Endothelial cell of umbilical vein (primary cell): ENCODE data around the gene ELMO1. TPM values are rescaled to one million over a fixed set of nuclear protein-coding genes. Genes with fewer than 3 reads are reported as not detected.

Source experiments
- BruUV-seq: library from RNA; stranded (reverse); fragments of 400-500 nt; replicated peaks from 2 replicates; lab custom pipeline; 2021; lab: Mats Ljungman, UMichigan
- CTCF ChIA-PET: fragments of 300-600, 350-600 bp; sonication (Branson Sonifier 250); formaldehyde crosslinking; loops from one replicate; lab custom pipeline; 2021; ENCODE audit warnings: antibody characterized with exemption, inconsistent platforms; lab: Charles Lee
- POLR2A ChIA-PET: fragments of 300-600, 350-600 bp; sonication (Branson Sonifier 250); formaldehyde crosslinking; loops from one replicate; lab custom pipeline; 2021; ENCODE audit warnings: antibody characterized with exemption, inconsistent platforms; lab: Charles Lee
- DNase-seq: peaks from one replicate; pipeline ENCODE4 v3.0.0-alpha.2; 2011; ENCODE audit warnings: low read depth, low spot score
- FAIRE-seq: peaks from 2 replicates; lab custom pipeline; 2011; peaks lifted over from hg19 to GRCh38; lab: Jason Lieb, UNC
- H2AFZ ChIP-seq: 2 replicates; pipeline ENCODE4 v1.6.0; 2012; ENCODE audit warnings: low read depth, low read length, control low read depth, inconsistent platforms
- H3K27ac ChIP-seq: 2 replicates; pipeline ENCODE4 v1.5.1; 2011; ENCODE audit warnings: low read depth, mild to moderate bottlenecking, control low read depth, low read length, moderate library complexity; ENCODE audit not compliant: insufficient read depth
- H3K27me3 ChIP-seq, 2 experiments: 2 replicates each; pipeline versions ENCODE4 v1.6.0 to v1.6.1; 2011; ENCODE audit warnings: low read length in 2 of 2, mixed read lengths in 1 of 2; ENCODE audit not compliant: control insufficient read depth in 2 of 2, insufficient read depth in 2 of 2
- H3K36me3 ChIP-seq, 2 experiments: 2 replicates in 1 of 2; 3 replicates in 1 of 2; pipeline ENCODE4 v1.5.1; 2011; ENCODE audit warnings: low read length in 2 of 2, mild to moderate bottlenecking in 1 of 2, moderate library complexity in 1 of 2; ENCODE audit not compliant: control insufficient read depth in 2 of 2, insufficient read depth in 2 of 2; ENCODE audit errors: extremely low read depth in 1 of 2
- H3K4me1 ChIP-seq: 3 replicates; pipeline ENCODE4 v1.5.1; 2011; ENCODE audit warnings: mild to moderate bottlenecking, low read length; ENCODE audit not compliant: control insufficient read depth, insufficient read depth; ENCODE audit errors: extremely low read depth
- H3K4me2 ChIP-seq: 2 replicates; pipeline ENCODE4 v1.6.1; 2011; ENCODE audit warnings: low read length, control low read depth, mixed read lengths; ENCODE audit not compliant: insufficient read depth
- H3K4me3 ChIP-seq, 3 experiments: fragments of 200-600 bp in 1 of 3; sonication (generic), shearing (Covaris generic) in 1 of 3; replicated peaks in 1 of 3; 2 replicates each; pipeline ENCODE4 v1.5.1; 2011 to 2016; ENCODE audit warnings: control low read depth in 3 of 3, low read length in 3 of 3, mild to moderate bottlenecking in 2 of 3, inconsistent platforms in 1 of 3, low read depth in 1 of 3, moderate library complexity in 1 of 3; ENCODE audit not compliant: insufficient read depth in 1 of 3
- H3K79me2 ChIP-seq: 2 replicates; pipeline ENCODE4 v1.6.0; 2012; ENCODE audit warnings: low read length, inconsistent platforms; ENCODE audit not compliant: control insufficient read depth, insufficient read depth
- H3K9ac ChIP-seq: replicated peaks from 2 replicates; pipeline ENCODE3; 2011; ENCODE audit warnings: low read length, control low read depth; ENCODE audit not compliant: insufficient read depth; ENCODE audit errors: extremely low read depth
- H3K9me1 ChIP-seq: replicated peaks from 3 replicates; pipeline ENCODE4 v1.6.0; 2011; ENCODE audit warnings: mild to moderate bottlenecking, low read length; ENCODE audit not compliant: control insufficient read depth, insufficient read depth; ENCODE audit errors: extremely low read depth
- H3K9me3 ChIP-seq: replicated peaks from 2 replicates; pipeline ENCODE4 v1.5.1; 2012; ENCODE audit warnings: low read length, inconsistent platforms; ENCODE audit not compliant: control insufficient read depth, insufficient read depth
- H4K20me1 ChIP-seq: replicated peaks from 2 replicates; pipeline ENCODE3; 2011; ENCODE audit warnings: mild to moderate bottlenecking, low read length; ENCODE audit not compliant: control insufficient read depth, insufficient read depth; ENCODE audit errors: extremely low read depth
- EZH2 ChIP-seq: IDR thresholded peaks from 2 replicates; pipeline ENCODE4 v1.6.1; 2012; ENCODE audit warnings: borderline replicate concordance, low read depth, mild to moderate bottlenecking, moderate library complexity, low read length, inconsistent platforms; ENCODE audit not compliant: severe bottlenecking
- FOS ChIP-seq: IDR thresholded peaks from 2 replicates; pipeline ENCODE4 v1.6.1; 2011; ENCODE audit warnings: mild to moderate bottlenecking, low read length, moderate library complexity, borderline replicate concordance; ENCODE audit not compliant: insufficient read depth
- GATA2 ChIP-seq: IDR thresholded peaks from 2 replicates; pipeline ENCODE4 v1.7.0; 2011; ENCODE audit warnings: low read depth, mild to moderate bottlenecking, moderate library complexity, mixed read lengths, low read length; ENCODE audit not compliant: insufficient read length, insufficient read depth
- JUN ChIP-seq: IDR thresholded peaks from 2 replicates; pipeline ENCODE4 v1.6.1; 2011; ENCODE audit warnings: borderline replicate concordance, low read depth; ENCODE audit not compliant: insufficient read length, insufficient read depth
- MYC ChIP-seq: IDR thresholded peaks from one replicate; pipeline ENCODE4 v1.6.1; 2011; ENCODE audit warnings: mild to moderate bottlenecking, low read depth, low read length
- POLR2A ChIP-seq: IDR thresholded peaks from 2 replicates; pipeline ENCODE4 v1.6.1; 2012; ENCODE audit warnings: low read depth, mild to moderate bottlenecking, control low read depth, low read length
- POLR2AphosphoS5 ChIP-seq: IDR thresholded peaks from 2 replicates; pipeline ENCODE4 v1.6.1; 2012; ENCODE audit warnings: low read depth, mild to moderate bottlenecking, control low read depth, low read length, moderate library complexity; ENCODE audit not compliant: insufficient read depth
- dilution Hi-C: fragments of 300-500 bp; cut with MboI; formaldehyde crosslinking; loops from one replicate; pipeline ENCODE4 v1.15.0; 2019; ENCODE audit warnings: low sequenced_read_pairs; ENCODE audit not compliant: extremely low pct_ligation_motif_present
- intact Hi-C: fragments of 100-400 bp; cut with micrococcal nuclease; formaldehyde crosslinking; loops from one replicate; pipeline ENCODE4 v1.10.0; 2022
- polyA plus RNA-seq, 4 experiments: library from polyadenylated mRNA; depleted of rRNA in 3 of 4; stranded (reverse) in 3 of 4; unstranded in 1 of 4; fragments of >200 nt; gene quantifications; 2 replicates each; pipeline versions ENCODE4 v1.2.1 to v1.2.3, GENCODE V29; 2011 to 2012; ENCODE audit warnings: missing spikeins in 1 of 4
- total RNA-seq: library from RNA; stranded (reverse); gene quantifications from 2 replicates; pipeline ENCODE4 v1.2.3, GENCODE V29; 2021
- TF ChIP-seq, protein P1 (sequence below): IDR thresholded peaks from 2 replicates; pipeline ENCODE4 v1.6.1; 2011; ENCODE audit not compliant: insufficient read depth, insufficient read length
- TF ChIP-seq, protein P2 (sequence below), 2 donors: IDR thresholded peaks; 1 replicate in 1 of 2; 2 replicates in 1 of 2; pipeline ENCODE4 v1.5.1; 2011; ENCODE audit warnings: low read length in 2 of 2, mild to moderate bottlenecking in 2 of 2, moderate library complexity in 2 of 2, control low read depth in 1 of 2, inconsistent platforms in 1 of 2, low read depth in 1 of 2; ENCODE audit not compliant: insufficient read depth in 1 of 2; ENCODE audit errors: extremely low read depth in 1 of 2

Gene ELMO1
- total and polyA plus RNA-seq, 2 donors (not counting 3 experiments of a cell fraction or from before 2014, with no cell fraction given), result 17.0 to 30.6 TPM

DNA sequence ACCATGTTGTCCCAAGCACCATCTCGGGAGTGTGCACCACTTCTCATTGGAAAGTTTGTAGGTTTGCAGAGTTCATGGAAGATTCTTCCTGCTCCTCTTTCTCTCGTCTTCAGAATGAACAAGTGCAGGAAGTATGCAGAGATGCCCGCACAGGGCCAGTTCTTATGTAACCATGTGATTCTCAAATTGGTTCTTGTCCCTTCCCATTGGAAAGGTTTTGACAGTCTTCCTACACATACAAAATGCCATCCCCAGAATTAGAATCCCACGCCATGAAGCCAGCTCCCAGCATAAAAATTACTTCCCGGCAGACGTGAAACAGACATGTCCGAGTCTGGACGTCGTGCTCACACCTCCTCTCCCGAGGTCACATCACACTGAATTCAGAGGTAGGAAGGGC is 251.6 kb downstream of the ELMO1 start:
- Histone ChIP-seq H3K4me1 (peaks cover 3% of the 10 kb centered on the region), H3K4me3 (no peak overlapping the region), H3K4me2 (no peak overlapping the region), H3K27me3 (no peaks in the 10 kb centered on the region), H3K36me3 (no peaks in the 10 kb centered on the region), H4K20me1 (no peaks in the 10 kb centered on the region), H3K9me3 (no peaks in the 10 kb centered on the region), H3K9me1 (no peaks in the 10 kb centered on the region), H3K27ac (no peak overlapping the region), H2AFZ (no peak overlapping the region), H3K9ac (no peak overlapping the region), H3K79me2 (no peaks in the 10 kb centered on the region)
- ChIA-PET CTCF (interaction anchor here (1.3 to 5.1 kb wide), 5 partner anchors 15 to 709 kb away, joined by 3 to 142 read pairs (median 12); no protein-coding TSS in a partner anchor), POLR2A (no interaction called here)
- no TSS peak for BruUV-seq
- TF ChIP-seq JUN (no peak), MYC (no peak), GATA2 (no peak), POLR2A (no peak), FOS (no peak), EZH2 (no peak), POLR2AphosphoS5 (no peak)
- TF ChIP-seq, protein P1, sequence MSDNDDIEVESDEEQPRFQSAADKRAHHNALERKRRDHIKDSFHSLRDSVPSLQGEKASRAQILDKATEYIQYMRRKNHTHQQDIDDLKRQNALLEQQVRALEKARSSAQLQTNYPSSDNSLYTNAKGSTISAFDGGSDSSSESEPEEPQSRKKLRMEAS, result no peak
- TF ChIP-seq, protein P2, sequence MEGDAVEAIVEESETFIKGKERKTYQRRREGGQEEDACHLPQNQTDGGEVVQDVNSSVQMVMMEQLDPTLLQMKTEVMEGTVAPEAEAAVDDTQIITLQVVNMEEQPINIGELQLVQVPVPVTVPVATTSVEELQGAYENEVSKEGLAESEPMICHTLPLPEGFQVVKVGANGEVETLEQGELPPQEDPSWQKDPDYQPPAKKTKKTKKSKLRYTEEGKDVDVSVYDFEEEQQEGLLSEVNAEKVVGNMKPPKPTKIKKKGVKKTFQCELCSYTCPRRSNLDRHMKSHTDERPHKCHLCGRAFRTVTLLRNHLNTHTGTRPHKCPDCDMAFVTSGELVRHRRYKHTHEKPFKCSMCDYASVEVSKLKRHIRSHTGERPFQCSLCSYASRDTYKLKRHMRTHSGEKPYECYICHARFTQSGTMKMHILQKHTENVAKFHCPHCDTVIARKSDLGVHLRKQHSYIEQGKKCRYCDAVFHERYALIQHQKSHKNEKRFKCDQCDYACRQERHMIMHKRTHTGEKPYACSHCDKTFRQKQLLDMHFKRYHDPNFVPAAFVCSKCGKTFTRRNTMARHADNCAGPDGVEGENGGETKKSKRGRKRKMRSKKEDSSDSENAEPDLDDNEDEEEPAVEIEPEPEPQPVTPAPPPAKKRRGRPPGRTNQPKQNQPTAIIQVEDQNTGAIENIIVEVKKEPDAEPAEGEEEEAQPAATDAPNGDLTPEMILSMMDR (IDR thresholded peaks at IDR 0.05; ENCODE audit: extremely low read depth in 1 of 2, insufficient read depth in 1 of 2, low read depth in 1 of 2, low read length in 2 of 2), result no peak
- intact Hi-C loops, result no loop called here
- FAIRE-seq (no peak), DNase-seq (no peak)
- dilution Hi-C loops, result loop anchor here (25.0 kb wide), 1 partner anchor 210 kb away; no protein-coding TSS in a partner anchor
